Activated gamma-delta T cell (primary cell): ENCODE measurements around the gene PIK3R2.
A peak's percentile ranks its signal among the peaks of the same experiment; 100 is the strongest.

Experiments used
- DNase-seq: peaks from one replicate; lab custom pipeline; 2025; lab: John Stamatoyannopoulos, UW

PIK3R2 gene

DNA sequence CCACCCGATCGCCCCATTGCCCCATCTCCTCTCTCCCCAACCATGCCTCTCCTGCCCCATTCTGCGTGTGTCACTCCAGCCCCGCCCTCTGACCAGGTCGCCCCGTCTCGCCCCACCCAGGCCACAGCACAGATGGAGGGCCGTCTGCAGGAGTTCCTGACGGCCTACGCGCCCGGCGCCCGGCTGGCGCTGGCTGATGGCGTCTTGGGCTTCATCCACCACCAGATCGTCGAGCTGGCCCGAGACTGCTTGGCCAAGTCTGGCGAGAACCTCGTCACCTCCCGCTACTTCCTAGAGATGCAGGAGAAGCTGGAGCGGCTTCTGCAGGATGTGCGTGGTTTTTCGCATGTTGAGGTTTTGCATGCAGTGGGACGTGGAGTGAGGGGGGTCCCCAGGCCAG is 29.1 kb upstream of the PIK3R2 start:
- no peak for DNase-seq

DNA sequence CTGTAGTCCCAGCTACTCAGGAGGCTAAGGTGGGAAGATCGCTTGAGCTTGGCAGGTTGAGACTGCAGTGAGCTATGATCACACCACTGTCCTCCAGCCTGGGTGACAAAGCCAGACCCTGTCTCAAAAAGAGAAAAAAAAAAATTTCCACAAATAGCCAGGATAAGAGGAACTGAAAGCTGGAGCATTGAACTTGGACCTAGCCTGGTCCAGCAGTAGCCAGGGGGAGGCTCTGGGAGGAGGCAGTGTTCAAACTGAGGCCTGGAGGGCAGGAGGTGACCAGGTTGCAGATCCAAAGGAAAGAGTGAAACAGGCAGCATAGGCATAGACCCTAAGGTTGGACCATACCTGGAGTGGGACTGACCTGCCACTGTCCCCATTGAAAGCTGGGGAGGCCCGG is 26.9 kb upstream of the PIK3R2 start:
- no peak for DNase-seq

DNA sequence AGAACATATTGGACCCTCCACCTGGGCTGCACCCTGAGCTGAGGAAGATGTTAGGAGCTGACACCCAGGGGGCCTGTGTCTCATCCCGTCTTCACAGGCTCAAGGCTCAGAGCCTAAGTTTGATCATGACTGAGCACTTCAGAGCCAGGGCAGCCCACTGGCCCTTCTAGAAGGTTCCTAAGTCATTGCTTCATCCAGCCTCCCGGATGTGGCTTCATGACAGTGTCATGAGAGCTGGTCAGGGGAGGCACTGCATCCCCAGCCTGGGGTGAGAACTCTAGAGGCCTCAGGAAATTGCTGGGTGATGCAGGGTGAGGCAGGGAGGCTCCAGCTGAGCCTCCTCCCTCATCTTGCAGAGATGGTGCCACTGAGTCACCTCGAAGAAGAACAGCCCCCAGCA is 24.9 kb upstream of the PIK3R2 start:
- no peak for DNase-seq

DNA sequence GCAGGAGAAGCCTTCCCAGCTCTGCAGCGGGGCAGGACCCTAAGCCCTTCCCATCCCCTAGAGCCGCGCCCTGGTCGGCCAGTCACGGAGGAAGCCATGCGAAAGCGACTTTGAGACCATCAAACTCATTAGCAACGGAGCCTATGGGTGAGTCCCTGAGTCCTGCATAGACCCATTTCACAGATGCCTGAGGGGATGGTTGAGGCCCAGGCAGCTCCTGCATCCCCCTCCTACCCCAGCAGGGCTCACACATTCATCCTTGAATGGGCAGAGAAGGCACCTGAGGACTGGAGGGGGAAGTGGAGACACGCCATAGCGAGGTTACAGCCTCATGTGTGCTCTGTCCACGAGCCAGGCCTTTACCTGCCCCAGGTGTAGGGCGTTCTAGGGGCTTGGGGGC is 24.2 kb upstream of the PIK3R2 start:
- DNase-seq, result no peak

DNA sequence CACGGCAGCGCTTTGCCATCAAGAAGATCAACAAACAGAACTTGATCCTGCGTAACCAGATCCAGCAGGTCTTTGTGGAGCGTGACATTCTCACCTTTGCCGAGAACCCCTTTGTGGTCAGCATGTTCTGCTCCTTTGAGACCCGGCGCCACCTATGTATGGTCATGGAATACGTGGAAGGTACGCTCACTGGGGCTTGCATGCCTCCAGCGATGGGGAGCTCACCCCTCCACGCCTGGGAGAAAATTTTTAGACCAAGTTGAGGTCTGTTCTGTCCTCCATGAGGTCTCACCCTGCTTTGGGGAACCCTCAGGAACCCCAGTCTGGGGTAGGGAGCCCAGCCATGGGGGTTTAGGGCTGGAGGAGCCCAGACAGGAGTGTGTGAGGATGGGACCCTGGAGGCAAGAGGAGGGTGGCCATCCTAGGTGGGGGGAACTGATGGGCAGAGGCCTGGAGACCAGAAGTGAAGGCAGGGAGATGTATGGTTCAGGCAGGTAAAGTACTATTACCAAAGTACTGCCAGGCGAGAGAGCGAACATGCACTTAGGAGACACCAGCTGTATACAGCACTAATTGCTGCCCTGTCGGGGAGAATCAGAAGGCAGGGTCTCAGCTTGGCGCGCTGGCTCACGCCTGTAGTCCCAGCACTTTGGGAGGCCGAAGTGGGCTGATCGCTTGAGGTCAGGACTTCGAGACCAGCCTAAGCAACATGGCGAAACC is 22.3 kb upstream of the PIK3R2 start:
- DNase-seq, result no peak

DNA sequence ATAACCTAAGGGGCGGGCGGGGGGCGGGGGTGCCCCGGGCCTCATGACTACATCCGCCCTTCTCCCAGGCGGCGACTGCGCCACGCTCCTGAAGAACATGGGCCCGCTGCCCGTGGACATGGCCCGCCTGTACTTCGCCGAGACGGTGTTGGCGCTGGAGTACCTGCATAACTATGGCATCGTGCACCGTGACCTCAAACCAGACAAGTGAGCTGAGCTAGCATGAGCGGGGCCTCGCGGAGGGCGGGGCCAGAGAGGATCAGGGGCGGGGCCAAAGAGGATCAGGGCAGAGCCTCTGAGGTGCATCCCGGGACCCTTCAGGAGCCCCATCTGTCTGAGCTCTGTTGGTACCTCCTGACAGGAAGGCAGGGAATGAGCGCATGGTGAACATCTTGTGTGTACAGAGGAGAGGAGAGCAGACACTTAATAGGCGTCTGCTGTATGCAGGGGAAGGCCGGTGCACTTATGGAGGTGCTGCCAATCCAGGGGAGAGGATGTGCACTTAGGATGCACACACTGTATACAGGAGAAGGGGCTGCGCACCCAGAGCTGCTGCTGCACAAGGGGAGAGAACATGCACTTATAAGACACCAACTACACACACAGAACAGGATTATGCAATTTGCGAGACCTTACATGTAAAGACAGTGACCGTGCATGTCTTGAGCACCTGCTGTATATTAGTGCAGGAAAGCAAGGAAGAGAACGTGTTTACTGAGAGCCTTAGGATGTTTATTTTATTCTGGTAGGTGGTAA is 20.9 kb upstream of the PIK3R2 start:
- DNase-seq, result no peak

DNA sequence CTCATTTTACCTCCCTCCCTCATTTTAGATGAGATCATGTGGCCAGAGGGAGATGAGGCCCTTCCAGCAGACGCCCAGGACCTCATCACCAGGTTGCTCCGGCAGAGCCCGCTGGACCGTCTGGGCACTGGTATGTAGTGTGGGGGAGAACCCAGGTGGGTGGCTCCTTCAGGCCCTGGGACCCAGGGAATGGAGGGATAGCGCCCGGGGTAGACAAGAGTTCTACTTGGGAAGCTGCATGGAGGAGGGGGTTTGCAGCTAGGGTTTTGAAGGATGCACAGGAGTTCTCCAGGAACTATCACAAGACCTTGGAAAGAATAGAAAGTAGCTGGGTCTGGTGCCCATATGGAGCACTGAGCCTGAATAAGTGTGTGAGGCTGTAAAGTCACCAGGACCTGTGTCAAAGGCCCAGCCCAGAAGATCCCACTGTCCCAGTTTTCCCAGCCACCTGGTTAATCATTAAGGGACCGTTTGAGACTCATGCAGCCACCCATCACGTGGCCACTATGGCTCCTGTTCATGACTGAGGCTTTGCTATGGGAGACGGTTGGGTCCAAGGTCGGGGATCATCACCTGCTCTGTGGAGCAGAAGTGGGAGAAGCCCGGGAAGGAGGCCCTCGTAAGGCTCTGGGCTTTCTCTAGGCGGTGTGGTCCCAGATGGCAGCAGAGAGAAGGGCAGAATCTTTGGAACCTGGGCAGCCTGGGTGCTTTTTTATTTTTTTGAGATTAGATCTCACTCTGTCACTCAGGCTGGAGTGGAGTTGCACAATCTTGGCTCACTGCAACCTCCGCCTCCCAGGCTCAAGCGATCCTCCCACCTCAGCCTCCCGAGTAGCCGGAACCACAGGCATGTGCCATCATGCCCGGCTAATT is 17.0 kb upstream of the PIK3R2 start:
- DNase-seq, result no peak

DNA sequence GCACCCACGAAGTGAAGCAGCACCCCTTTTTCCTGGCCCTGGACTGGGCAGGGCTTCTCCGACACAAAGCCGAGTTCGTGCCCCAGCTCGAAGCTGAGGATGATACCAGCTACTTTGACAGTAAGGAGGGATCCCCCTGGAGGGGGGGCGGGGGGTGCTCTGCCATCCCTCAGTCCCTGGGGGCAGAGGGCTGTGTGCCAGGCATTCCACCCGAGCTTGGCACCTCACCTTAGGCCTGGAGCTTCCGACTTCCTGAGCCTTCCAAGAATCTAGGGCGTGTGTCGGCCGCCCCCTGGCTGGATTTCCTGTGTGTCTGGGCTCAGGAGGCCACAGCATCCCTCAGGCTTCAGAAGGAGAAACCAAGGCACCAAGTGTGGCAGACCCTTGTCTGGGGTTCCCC is 15.7 kb upstream of the PIK3R2 start:
- no peak for DNase-seq

DNA sequence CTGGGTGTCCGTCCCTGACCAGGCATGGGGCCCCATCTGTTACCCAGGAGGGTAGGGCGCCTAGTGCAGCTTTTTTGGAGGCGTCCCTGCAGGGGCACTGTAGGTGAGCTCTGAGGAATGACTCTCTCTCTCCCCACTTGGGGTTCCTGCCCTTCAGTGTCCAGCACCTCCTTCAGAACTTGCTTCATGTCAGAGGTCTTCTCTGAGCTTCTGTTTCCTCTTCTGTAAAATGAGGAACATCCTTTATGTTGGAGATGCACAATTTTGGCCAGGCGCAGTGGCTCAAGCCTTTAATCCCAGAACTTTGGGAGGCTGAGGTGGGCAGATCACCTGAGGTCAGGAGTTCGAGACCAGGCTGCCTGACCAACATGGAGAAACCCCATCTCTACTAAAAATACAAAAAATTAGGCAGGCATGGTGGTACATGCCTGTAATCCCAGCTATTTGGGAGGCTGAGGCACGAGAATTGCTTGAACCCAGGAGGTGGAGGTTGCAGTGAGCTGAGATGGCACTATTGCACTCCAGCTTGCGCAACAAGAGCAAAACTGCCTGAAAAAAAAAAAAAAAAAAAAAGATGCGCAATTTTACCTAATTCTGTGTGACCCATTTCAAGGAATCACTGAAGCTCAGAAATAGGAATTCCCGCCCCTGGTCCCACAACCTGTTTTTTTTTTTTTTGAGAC is 15.2 kb upstream of the PIK3R2 start:
- no peak for DNase-seq

DNA sequence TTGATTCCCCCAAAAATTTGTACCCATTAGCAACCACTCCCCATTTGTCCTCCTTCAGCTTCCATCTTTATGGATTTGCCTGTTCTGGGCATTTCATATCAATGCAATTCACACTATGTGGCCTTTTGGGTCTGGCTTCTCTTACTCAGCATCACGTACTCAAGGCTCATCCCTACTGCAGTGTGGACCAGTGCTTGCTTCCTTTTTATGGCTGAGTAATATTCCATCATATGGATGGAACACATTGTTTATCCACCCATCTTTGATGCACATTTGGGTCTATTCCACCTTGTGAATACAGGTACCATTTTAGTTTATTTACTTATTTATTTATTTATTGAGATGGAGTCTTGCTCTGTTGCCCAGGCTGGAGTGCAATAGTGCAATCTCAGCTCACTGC is 12.5 kb upstream of the PIK3R2 start:
- no peak for DNase-seq

DNA sequence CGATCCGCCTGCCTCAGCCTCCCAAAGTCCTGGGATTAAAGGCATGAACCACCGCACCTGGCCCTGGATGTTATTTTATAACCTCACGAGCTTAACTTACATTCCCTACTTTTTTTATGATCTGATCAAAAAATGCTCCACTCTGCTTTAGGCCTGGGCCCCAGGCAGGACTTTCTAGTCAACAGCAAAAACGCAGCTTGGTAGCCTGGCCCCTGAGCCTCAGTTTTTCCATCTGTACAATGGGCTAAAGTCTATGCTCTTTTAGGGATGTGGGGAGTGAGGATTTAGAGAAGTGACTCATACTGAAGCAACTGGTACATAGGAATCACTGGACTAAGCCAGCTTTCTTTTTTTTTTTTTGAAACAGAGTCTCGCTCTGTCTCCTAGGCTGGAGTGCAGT is 11.9 kb upstream of the PIK3R2 start:
- DNase-seq, result no peak

DNA sequence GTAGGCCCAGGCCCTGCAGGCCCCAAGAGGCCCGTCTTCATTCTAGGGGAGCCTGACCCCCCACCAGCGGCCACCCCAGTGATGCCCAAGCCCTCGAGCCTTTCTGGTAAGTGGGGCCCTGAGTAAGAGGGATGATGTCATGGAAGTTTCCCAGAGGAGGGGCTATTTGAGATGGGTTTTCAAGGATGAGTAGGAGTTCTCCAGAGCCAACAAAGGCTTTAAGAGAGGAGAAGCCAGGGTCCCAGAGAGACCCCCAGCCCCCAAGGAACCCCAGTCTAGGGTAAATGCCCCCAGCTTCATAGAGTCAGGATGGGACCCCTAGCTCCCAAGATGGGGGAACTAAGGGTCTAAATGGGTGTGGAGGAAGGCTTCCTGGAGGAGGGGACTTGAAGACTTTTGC is 9.1 kb upstream of the PIK3R2 start:
- no peak for DNase-seq

DNA sequence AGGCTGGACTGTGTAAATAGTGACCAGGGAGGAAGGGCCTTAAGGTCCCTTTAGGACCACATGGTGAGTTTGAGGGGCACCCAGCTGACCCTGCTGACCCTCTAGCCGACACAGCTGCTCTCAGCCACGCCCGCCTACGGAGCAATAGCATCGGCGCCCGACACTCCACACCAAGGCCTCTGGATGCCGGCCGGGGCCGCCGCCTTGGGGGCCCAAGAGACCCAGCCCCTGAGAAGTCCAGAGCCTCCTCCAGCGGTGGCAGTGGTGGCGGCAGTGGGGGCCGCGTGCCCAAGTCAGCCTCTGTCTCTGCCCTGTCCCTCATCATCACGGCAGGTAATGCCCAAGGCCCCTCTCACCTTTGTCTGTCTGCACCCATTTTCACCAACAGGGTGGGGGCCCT is 8.6 kb upstream of the PIK3R2 start:
- no peak for DNase-seq

DNA sequence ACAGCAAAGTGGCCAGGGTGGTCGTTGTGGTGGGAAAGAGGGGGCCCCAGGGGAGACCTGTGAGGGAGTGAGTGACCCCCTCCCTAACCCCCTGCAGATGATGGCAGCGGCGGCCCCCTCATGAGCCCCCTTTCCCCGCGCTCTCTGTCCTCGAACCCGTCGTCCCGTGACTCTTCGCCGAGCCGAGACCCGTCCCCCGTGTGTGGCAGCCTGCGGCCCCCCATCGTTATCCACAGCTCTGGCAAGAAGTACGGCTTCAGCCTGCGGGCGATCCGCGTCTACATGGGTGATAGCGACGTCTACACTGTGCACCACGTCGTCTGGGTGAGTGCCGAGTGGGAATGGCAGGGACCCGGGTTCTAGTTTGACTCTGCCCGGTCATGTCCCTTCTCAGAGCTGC is 8.1 kb upstream of the PIK3R2 start:
- DNase-seq, result no peak

DNA sequence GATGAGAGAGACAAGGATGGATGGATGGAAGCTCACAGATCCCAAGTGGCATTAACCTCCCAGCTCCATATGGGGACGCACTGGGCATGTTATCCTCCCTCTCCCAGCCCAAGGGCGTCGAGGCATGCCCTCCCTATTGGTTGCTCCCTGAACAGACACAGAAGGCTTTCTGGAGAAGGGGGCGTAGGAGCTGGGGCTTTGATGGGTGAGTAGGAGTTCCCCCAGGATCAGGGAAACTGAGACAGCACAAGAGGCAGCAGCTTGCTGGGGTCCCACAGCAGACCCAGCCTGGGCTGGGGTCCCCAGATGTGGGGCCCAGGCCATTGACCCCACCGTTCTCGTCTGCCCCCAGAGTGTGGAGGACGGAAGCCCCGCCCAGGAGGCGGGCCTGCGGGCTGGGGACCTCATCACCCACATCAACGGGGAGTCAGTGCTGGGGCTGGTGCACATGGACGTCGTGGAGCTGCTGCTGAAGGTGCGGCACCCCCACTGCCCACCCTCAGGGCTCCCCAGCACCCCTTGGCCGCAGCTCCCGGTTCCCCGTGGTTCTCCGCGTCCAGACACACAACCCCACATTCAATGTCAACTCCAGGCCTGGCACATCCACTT is 7.5 kb upstream of the PIK3R2 start:
- DNase-seq, result no peak

DNA sequence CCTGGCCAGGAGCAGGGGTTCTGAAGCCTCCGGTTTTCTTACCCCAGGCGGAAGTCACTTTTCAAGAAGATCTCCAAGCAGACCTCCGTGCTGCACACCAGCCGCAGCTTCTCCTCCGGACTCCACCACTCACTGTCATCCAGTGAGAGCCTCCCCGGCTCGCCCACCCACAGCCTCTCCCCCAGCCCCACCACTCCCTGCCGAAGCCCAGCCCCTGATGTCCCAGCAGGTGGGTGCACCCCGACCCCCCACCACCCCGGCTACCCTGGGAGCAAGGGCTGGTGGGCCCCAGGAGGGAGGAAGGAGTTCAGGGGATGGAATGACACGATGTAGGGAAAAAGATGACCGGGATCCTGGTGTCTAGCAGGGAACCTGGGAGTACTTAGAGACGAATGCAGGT is 5.6 kb upstream of the PIK3R2 start:
- DNase-seq, result no peak

DNA sequence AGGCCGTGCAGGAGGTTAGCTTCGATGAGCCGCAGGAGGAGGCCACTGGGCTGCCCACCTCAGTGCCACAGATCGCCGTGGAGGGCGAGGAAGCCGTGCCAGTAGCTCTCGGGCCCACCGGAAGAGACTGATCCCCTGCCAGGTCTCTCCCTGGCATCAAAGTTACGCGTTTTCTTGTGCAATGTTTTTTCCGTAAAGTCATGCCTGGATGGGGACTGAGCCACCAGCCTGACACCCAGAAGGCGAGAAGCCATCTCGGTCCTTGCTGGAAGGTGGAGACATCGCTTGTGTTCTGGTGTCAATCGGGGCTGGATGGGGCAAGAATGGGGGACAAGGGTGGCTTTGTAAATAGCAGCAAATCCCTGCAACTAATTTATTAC is 3.4 kb upstream of the PIK3R2 start:
- DNase-seq, result no peak

DNA sequence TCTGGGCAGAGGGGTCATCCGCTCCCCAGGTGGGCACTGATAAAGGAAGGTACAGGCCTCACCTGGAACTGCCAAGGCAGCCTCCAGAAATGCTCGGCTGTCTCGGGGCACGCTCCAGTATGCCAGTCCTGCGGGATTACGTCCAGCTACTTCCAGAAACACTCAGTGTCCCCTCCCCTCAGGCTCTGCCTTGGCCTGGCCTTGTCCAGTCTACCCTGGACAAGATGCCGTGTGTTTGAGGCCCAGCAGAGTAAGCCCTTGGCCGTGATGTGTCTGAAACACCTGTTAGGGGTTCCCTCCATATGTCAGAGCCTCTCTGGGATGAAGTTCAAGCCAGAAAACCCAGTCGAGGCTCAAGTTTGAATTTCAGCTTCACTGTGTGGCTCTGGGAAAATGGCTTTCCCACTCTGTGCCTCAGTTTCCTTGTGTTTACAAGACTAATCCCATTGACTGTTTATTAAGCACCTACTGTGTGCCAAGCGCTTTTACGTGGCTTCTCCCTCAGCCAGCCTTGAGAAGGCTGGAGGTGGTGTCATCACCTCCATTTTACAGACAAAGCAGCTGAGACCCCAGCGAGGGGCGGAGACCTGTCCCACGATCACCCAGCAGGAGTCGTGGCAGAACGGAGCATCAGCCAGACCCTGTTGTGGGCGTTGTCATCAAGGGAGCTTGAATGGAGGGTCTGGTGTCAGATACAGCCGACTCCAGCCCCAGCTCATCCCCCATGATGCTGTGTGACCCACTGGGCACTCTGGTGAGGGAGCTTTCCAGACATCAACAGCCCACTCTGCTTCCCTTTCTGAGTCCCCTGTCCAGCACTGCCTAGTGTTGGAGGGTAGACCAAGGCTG is 2.0 kb upstream of the PIK3R2 start:
- no peak for DNase-seq

DNA sequence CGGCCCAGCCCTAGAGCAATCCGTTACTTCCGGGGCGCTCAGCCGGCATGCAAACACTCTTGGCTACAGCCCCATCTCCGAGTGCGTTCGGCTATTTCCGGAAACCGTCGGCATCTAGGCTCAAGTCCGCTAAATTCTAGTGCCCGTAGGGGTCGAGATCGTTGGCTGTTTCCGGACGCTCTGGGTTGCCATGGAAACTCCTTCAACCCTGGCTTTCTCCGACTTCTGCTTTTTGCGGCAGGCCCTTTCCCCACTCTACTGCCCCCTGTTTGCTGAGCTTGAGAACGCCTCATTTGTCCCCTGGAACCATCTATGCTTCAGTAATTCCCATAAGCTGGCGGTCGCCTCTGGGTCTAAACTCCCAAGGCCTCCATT is 534 bp upstream of the PIK3R2 start:
- DNase-seq, result peak; percentile 46

DNA sequence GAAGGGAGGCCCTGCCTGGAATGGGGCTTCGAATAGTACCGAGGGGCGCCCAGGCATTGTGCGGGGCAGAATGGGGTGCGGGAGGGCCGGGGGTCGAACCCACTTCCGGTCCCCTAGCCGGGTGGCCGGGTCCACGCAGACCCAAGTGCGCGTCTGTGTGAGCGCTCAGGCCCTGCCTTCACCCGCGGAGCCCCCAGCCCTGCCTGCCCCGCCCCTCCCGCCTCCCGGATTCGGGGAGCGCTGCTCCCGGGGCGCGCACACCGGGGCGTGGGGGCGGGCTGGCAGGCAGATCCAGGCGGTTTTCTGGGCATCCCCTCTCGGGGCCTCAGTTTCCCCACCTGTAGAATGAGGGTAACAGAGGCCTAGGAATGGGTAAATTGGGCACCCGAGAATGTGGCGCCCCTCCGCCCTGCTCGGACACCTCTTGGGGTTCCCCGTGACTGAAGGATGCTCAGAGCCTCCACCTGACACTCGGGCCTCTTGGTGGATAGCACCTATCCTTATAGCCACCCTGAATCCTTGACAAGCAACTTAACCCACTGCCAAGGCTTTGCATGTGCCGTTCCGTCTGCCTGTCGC is 682 bp downstream of the PIK3R2 start:
- no peak for DNase-seq
